WI38 (cell line): ENCODE results near the gene RNPEPL1.
"Not testable (repeated sequence)": the region's sequence is repeated elsewhere in the genome, so short reads cannot be mapped to it uniquely, and the experiment has no call there.

Experiments used
- H3K4me3 ChIP-seq: 2 replicates; pipeline ENCODE4 v1.5.1; 2011; ENCODE audit warnings: low read depth, mild to moderate bottlenecking, control low read depth, low read length
- CTCF ChIP-seq: IDR thresholded peaks from 2 replicates; pipeline ENCODE4 v1.5.1; 2012; ENCODE audit warnings: low read depth, mild to moderate bottlenecking, control low read depth, low read length

The RNPEPL1 gene

GRCh38 chr2:240529344-240529999 lies 38.8 kb upstream of the RNPEPL1 start:
- TF ChIP-seq CTCF: no peak

DNA sequence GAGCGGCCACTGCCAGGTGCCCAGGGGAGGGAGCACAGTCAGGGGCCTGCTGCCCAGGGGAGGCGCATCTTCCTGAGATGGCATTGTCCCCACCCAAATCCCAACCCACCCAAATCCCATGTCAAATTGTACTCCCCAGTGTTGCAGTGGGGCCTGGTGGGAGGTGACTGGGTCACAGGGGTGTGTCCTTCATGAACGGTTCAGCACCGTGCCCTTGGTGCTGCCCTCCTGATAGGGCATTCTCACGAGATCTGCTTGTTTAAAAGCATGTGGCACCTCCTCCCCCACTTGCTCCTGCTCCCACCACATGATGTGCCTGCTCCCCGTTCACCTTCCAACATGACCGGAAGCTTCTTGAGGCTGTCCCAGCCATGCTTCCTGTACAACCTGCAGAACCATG lies 38.1 kb upstream of the RNPEPL1 start:
- H3K4me3 ChIP-seq: no peak overlapping the region
- TF ChIP-seq CTCF: no peak

More at GRCh38 chr2:240529344-240529999, 38.8 kb upstream of the RNPEPL1 start:
- no peak overlapping the region for H3K4me3 ChIP-seq

DNA sequence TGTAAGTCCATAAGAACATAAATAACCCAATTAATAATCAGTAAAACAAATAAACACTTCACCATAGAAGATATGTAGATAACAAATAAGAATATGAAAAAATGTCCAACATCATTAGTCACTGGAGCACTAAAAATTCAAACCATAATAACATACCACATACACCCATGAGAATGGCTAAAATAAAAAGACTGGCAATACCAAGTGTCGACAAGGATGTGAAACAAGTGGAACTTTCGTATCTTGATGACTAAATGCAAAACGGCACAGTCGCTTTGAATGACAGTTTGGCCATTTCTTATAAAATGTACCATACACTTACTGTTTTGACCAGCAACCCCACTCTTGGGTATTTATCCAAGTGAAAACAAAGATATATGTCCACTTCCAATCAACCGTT lies 37.2 kb upstream of the RNPEPL1 start:
- H3K4me3 ChIP-seq: no peak overlapping the region
- TF ChIP-seq CTCF: no peak

GRCh38 chr2:240532031-240532775 lies 36.1 kb upstream of the RNPEPL1 start:
- no peak overlapping the region for H3K4me3 ChIP-seq
- TF ChIP-seq CTCF: no peak

- TF ChIP-seq CTCF: no peak
- H3K4me3 ChIP-seq: no peak overlapping the region
These were observed 30.1 kb upstream of the RNPEPL1 start for GRCh38 chr2:240538031-240538780.

DNA sequence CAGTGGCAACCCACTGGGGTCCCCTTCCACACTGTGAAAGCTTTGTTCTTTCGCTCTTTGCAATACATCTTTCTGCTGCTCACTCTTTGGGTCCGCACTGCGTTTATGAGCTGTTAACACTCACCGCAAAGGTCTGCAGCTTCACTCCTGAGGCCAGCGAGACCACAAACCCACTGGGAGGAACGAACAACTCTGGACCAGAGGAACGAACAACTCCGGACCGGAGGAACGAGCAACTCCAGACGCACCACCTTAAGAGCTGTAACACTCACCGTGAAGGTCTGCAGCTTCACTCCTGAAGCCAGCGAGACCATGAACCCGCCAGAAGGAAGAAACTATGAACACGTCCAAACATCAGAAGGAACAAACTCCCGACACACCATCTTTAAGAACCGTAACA lies 29.2 kb upstream of the RNPEPL1 start:
- H3K4me3 ChIP-seq: not testable (repeated sequence)

GRCh38 chr2:240539906-240540305 lies 28.4 kb upstream of the RNPEPL1 start:
- H3K4me3 ChIP-seq: no peak overlapping the region
- TF ChIP-seq CTCF: no peak
